ENCODE data around the gene OR4K1. TPM values are rescaled to one million over a fixed set of nuclear protein-coding genes. Genes with fewer than 3 reads are reported as not detected.

The OR4K1 gene
- total and polyA plus RNA-seq, 9 of the 15 experiments (the other 6 are each of a cell fraction or from before 2014, with no cell fraction given) = not detected

DNA sequence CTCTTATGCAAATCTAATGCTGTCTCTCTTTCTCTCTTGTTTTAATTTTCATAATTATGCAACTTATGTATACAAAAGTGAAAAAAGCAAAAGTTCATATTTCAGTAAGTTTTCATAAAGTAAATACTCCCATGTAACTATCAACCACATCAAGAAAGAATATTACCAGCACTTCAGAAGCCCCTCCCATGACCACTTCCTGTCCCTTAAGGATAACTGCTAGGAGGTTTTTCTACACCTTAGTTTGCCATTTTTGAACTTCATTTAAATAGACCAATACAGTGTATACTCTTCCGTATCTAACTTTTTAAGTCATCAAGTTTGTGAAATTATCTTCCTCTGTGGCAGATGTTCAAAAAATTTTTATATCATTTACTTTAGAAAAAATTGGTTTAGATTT, 44.1 kb downstream of the OR4K1 start:
- Histone ChIP-seq H4K20me1 (replicated peaks; ENCODE audit: control insufficient read depth, insufficient read depth, low read length) (no peaks in the 10 kb centered on the region), H3K4me2 (ENCODE audit: insufficient read depth, low read length) (no peak overlapping the region), H2AFZ (ENCODE audit: low read depth, low read length) (no peak overlapping the region), H3K9me1 (ENCODE audit: control insufficient read depth, insufficient read depth, low read length) (no peaks in the 10 kb centered on the region), H3K27ac (ENCODE audit: extremely low read depth, low read depth, low read length) (no peak overlapping the region), H3K79me2 (ENCODE audit: control insufficient read depth, insufficient read depth, low read length) (no peaks in the 10 kb centered on the region), H3K9ac (ENCODE audit: insufficient read depth in 1 of 2, low read depth in 2 of 2, low read length in 2 of 2) (no peak overlapping the region), H3K27me3 (ENCODE audit: control insufficient read depth in 2 of 2, insufficient read depth in 2 of 2, low read length in 2 of 2) (no peaks in the 10 kb centered on the region), H3K9me3 (replicated peaks; ENCODE audit: control insufficient read depth, insufficient read depth, low read depth, low read length) (no peaks in the 10 kb centered on the region), H3K36me3 (ENCODE audit: control insufficient read depth, insufficient read depth, low read length) (no peaks in the 10 kb centered on the region), H3K4me3 (no peak overlapping the region), H3K4me1 (replicated peaks in 1 of 2; ENCODE audit: control insufficient read depth in 2 of 2, insufficient read depth in 2 of 2, low read length in 2 of 2) (no peaks in the 10 kb centered on the region)
- intact Hi-C loops (cut with micrococcal nuclease) = no loop called here
- POLR2A ChIA-PET = no interaction called here
- no TSS peak for BruUV-seq (replicated peaks)
- in situ Hi-C loops (cut with MboI) = no loop called here
- TF ChIP-seq ASH1L (IDR thresholded peaks at IDR 0.05; ENCODE audit: borderline replicate concordance, low read depth, partially characterized antibody) = no peak
- TF ChIP-seq, protein P1, sequence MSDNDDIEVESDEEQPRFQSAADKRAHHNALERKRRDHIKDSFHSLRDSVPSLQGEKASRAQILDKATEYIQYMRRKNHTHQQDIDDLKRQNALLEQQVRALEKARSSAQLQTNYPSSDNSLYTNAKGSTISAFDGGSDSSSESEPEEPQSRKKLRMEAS (CRISPR knock-in tag; IDR thresholded peaks at IDR 0.05) = no peak
- no peak for TF ChIP-seq POLR2AphosphoS2 (IDR thresholded peaks at IDR 0.05; ENCODE audit: low read length)
- TF ChIP-seq, protein P2, sequence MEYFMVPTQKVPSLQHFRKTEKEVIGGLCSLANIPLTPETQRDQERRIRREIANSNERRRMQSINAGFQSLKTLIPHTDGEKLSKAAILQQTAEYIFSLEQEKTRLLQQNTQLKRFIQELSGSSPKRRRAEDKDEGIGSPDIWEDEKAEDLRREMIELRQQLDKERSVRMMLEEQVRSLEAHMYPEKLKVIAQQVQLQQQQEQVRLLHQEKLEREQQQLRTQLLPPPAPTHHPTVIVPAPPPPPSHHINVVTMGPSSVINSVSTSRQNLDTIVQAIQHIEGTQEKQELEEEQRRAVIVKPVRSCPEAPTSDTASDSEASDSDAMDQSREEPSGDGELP (CRISPR knock-in tag; IDR thresholded peaks at IDR 0.05; ENCODE audit: borderline replicate concordance) = no peak
- TF ChIP-seq THRAP3 (IDR thresholded peaks at IDR 0.05; ENCODE audit: borderline replicate concordance) = no peak
- TF ChIP-seq ZNF212 (CRISPR knock-in tag; IDR thresholded peaks at IDR 0.05) = no peak
- TF ChIP-seq ILK (tag; IDR thresholded peaks at IDR 0.05; ENCODE audit: borderline replicate concordance, low read depth) = no peak
- TF ChIP-seq POLR2G (IDR thresholded peaks at IDR 0.05; ENCODE audit: low read depth, low read length) = no peak
- TF ChIP-seq, protein P3, sequence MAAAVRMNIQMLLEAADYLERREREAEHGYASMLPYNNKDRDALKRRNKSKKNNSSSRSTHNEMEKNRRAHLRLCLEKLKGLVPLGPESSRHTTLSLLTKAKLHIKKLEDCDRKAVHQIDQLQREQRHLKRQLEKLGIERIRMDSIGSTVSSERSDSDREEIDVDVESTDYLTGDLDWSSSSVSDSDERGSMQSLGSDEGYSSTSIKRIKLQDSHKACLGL (CRISPR knock-in tag; IDR thresholded peaks at IDR 0.05; ENCODE audit: borderline replicate concordance, poor library complexity, severe bottlenecking) = no peak
- 23% methylated on average over 1 of the region's 1 CpG for WGBS (ENCODE audit: insufficient coverage, low coverage, missing lambda C conversion rate)
- ATAC-seq (no peak), DNase-seq (ENCODE audit: extremely low read depth in 1 of 4, low spot score in 3 of 4) (peak in 1 of 4 experiments; percentile 1), FAIRE-seq (no peak)
- CTCF ChIA-PET (ENCODE audit: low intra/inter-chr PET ratio) = no interaction called here
